Activated CD8-positive, alpha-beta T cell treated with anti-CD3 and anti-CD28 coated beads for 36 hours (primary cell): ENCODE measurements around the gene WDFY2. TPM values are rescaled to one million over a fixed set of nuclear protein-coding genes. Genes with fewer than 3 reads are reported as not detected.
"Not testable (repeated sequence)": the region's sequence is repeated elsewhere in the genome, so short reads cannot be mapped to it uniquely, and the experiment has no call there.

Source experiments
- ATAC-seq: fragments of 200-7000 bp; cut with Tn5 transposase; one replicate; pipeline ENCODE4 v1.10.0; 2021; ENCODE audit warnings: mild to moderate bottlenecking, moderate library complexity
- CTCF ChIA-PET: fragments of 350-600 bp; sonication (Branson Sonifier 250); formaldehyde crosslinking; loops from one replicate; lab custom pipeline; 2021; ENCODE audit warnings: antibody characterized with exemption; lab: Charles Lee
- POLR2A ChIA-PET: fragments of 350-600 bp; sonication (Branson Sonifier 250); formaldehyde crosslinking; loops from one replicate; lab custom pipeline; 2021; ENCODE audit warnings: antibody characterized with exemption; lab: Charles Lee
- DNase-seq: peaks from one replicate; pipeline ENCODE4 v3.0.0-alpha.2; 2020
- H3K27ac Mint-ChIP-seq: one replicate; pipeline ENCODE4 v1.8.0; 2021; ENCODE audit warnings: mild to moderate bottlenecking, mixed read lengths
- H3K27me3 Mint-ChIP-seq: one replicate; pipeline ENCODE4 v1.8.0; 2021; ENCODE audit warnings: mixed read lengths
- H3K36me3 Mint-ChIP-seq: one replicate; pipeline ENCODE4 v1.8.0; 2021; ENCODE audit warnings: low read depth, mixed read lengths
- H3K4me1 Mint-ChIP-seq: one replicate; pipeline ENCODE4 v1.8.0; 2021; ENCODE audit warnings: low read depth, mixed read lengths
- H3K4me3 Mint-ChIP-seq: one replicate; pipeline ENCODE4 v1.8.0; 2021; ENCODE audit warnings: mild to moderate bottlenecking, moderate library complexity, mixed read lengths
- H3K9me3 Mint-ChIP-seq: one replicate; pipeline ENCODE4 v1.8.0; 2021; ENCODE audit warnings: mixed read lengths
- intact Hi-C: fragments of 100-400 bp; cut with micrococcal nuclease; formaldehyde crosslinking; loops from one replicate; pipeline ENCODE4 v1.10.0; 2022
- total RNA-seq, 2 experiments: library from RNA; stranded (reverse); gene quantifications; one replicate each; pipeline ENCODE4 v1.2.3, GENCODE V29; 2021
- TF ChIP-seq, protein P1 (sequence below): fragments of 200-600 bp; IDR thresholded peaks from one replicate; pipeline ENCODE4 v1.8.0; 2022; ENCODE audit warnings: antibody characterized with exemption, mild to moderate bottlenecking

The WDFY2 gene
- total RNA-seq, 2 experiments from 2014 or later, result 11.2 to 11.6 TPM

DNA sequence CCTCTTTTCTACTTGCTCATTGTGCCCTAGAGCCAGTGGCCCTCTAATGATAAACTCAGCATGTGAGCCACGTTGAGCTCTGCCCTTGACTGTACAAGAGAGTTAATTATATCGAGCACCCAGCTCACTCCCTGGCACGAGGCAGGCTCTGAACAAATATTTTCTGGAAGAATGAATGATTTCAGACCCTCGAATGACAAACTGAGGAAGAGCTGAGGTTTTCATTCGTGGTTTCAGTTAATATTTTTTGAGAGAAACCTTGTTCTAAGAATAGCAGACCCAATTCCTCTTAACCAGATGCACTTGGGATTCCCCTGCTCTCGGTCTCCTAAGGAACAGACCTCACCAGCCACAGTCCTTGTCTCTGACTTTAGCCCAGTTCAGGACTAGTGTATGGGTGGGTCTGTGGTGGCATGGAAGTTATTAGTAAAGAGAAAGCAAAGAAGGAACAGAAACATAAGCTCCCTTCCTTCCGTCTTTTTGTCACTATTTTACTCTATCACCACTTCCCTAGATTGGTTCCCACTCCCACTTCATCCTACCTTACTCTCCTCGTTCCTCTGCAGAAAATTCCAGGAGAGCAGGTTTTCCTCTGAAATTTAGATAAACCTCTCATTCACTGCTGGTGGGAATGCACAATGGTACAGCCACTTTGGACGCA lies 22.1 kb upstream of the WDFY2 start:
- ATAC-seq (peak; percentile 85), DNase-seq (peak; percentile 49)
- POLR2A ChIA-PET, result no interaction called here
- Mint-ChIP-seq H3K27me3 (peaks cover 2% of the 10 kb centered on the region), H3K36me3 (no peaks in the 10 kb centered on the region), H3K4me1 (peaks cover 19% of the 10 kb centered on the region), H3K27ac (no peak overlapping the region), H3K9me3 (no peaks in the 10 kb centered on the region), H3K4me3 (no peak overlapping the region)
- intact Hi-C loops, result no loop called here
- TF ChIP-seq, protein P1, sequence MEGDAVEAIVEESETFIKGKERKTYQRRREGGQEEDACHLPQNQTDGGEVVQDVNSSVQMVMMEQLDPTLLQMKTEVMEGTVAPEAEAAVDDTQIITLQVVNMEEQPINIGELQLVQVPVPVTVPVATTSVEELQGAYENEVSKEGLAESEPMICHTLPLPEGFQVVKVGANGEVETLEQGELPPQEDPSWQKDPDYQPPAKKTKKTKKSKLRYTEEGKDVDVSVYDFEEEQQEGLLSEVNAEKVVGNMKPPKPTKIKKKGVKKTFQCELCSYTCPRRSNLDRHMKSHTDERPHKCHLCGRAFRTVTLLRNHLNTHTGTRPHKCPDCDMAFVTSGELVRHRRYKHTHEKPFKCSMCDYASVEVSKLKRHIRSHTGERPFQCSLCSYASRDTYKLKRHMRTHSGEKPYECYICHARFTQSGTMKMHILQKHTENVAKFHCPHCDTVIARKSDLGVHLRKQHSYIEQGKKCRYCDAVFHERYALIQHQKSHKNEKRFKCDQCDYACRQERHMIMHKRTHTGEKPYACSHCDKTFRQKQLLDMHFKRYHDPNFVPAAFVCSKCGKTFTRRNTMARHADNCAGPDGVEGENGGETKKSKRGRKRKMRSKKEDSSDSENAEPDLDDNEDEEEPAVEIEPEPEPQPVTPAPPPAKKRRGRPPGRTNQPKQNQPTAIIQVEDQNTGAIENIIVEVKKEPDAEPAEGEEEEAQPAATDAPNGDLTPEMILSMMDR, result no peak
- CTCF ChIA-PET, result no interaction called here

DNA sequence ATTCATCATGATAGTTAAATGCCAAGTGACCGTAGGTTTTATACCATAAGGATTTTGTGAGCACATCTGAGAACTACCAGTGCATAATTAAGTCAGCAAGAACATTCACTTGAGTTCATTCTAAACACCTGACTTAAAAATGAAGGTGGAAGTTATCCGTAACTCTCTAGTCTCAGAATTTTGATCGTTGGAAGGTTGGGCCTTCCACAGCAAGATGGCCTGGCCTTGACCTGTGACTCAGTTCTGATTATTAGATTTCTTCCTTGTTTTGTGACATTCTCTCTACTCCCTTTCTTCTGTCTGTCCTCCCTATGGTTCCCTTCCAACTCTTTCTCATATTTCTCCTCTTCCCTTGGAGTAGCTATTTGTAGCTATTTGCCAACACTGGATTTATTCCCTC lies 20.0 kb upstream of the WDFY2 start:
- TF ChIP-seq, protein P1, result no peak
- Mint-ChIP-seq H3K36me3 (no peaks in the 10 kb centered on the region), H3K27me3 (peaks cover 2% of the 10 kb centered on the region), H3K9me3 (no peaks in the 10 kb centered on the region), H3K27ac (no peak overlapping the region), H3K4me1 (peaks cover 19% of the 10 kb centered on the region), H3K4me3 (no peak overlapping the region)
- ATAC-seq, result no peak
- CTCF ChIA-PET, result no interaction called here
- no peak for DNase-seq
- intact Hi-C loops, result no loop called here
- POLR2A ChIA-PET, result interaction anchor here (1.5 kb wide), 1 partner anchor 9 kb away, joined by 3 read pairs; no protein-coding TSS in a partner anchor

DNA sequence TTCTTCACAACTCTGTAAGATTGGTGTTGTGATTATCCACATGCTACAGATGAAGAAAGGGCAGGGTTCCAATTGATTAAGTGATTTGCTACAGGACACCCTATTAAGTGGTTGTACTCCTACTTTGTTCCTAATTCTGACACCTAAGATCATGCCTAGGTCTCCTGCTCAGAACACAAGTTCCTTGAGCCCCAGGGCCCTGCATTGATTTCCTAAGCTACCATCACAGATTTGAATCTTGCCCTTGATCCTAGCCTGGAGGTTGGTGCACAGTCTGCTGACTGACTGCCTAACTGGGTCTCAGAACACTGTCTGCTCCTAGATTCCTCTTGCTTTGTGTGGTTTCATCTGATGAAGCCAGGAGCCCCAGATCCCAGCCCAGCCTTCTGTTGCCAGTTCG lies 19.6 kb upstream of the WDFY2 start:
- Mint-ChIP-seq H3K36me3 (no peaks in the 10 kb centered on the region), H3K27ac (no peak overlapping the region), H3K27me3 (peaks cover 2% of the 10 kb centered on the region), H3K4me1 (peaks cover 19% of the 10 kb centered on the region), H3K4me3 (no peak overlapping the region), H3K9me3 (no peaks in the 10 kb centered on the region)
- DNase-seq (no peak), ATAC-seq (no peak)
- TF ChIP-seq, protein P1, result no peak
- ChIA-PET CTCF (no interaction called here), POLR2A (interaction anchor here (1.5 kb wide), 1 partner anchor 9 kb away, joined by 3 read pairs; no protein-coding TSS in a partner anchor)
- intact Hi-C loops, result no loop called here

DNA sequence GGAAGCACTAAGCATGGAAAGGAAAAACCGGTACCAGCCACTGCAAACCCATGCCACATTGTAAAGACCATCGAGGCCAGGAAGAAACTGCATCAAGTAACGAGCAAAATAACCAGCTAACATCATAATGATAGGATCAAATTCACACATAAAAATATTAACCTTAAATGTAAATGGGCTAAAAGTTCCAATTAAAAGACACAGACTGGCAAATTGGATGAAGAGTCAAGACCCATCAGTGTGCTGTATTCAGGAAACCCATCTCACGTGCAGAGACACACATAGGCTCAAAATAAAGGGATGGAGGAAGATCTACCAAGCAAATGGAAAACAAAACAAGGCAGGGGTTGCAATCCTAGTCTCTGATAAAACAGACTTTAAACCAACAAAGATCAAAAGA lies 15.3 kb upstream of the WDFY2 start:
- CTCF ChIA-PET, ATAC-seq, H3K27me3 Mint-ChIP-seq, H3K9me3 Mint-ChIP-seq, H3K27ac Mint-ChIP-seq, DNase-seq, intact Hi-C loops, POLR2A ChIA-PET, H3K4me1 Mint-ChIP-seq, H3K36me3 Mint-ChIP-seq, H3K4me3 Mint-ChIP-seq: not testable (repeated sequence)

DNA sequence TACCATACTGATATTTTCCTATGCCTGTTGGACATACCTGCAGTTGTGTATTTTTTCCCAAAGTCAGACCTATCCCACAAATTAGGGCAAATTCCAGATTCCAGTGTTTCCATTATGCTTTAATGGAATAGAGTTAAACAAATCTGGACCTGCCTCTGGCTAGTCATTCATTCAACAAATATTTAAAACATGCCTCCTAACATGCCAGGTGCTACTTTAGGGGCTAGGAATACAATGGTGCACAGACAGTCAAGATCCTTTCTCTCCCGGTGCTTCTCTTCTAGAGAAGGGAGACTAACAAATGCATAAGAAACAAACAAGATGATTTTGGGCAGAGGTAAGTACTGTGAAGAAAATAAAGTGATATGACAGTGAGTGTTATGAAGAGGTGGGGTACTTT lies 7.5 kb upstream of the WDFY2 start:
- POLR2A ChIA-PET, result no interaction called here
- H3K36me3 Mint-ChIP-seq, result no peaks in the 10 kb centered on the region
- CTCF ChIA-PET, result no interaction called here
- intact Hi-C loops, result no loop called here
- H3K4me3 Mint-ChIP-seq, result no peak overlapping the region
- ATAC-seq (no peak), DNase-seq (no peak)
- H3K9me3 Mint-ChIP-seq, result peaks cover 1% of the 10 kb centered on the region
- no peaks in the 10 kb centered on the region for H3K27me3 Mint-ChIP-seq
- H3K27ac Mint-ChIP-seq, result no peak overlapping the region
- TF ChIP-seq, protein P1, result no peak
- H3K4me1 Mint-ChIP-seq, result no peaks in the 10 kb centered on the region
